ENCODE data around the gene PRKG2. TPM values are rescaled to one million over a fixed set of nuclear protein-coding genes. Genes with fewer than 3 reads are reported as not detected.

The PRKG2 gene
- polyA plus RNA-seq, 2 of the 4 experiments (the other 2 are of a cell fraction) = 0.96 to 5.3 TPM

GRCh38 chr4:81109356-81109755 lies 105.7 kb downstream of the PRKG2 start:
- DNase-seq (ENCODE audit: low read depth in 1 of 2, low spot score in 1 of 2) (no peak), FAIRE-seq (no peak), ATAC-seq (no peak)
- TF ChIP-seq, protein P1, sequence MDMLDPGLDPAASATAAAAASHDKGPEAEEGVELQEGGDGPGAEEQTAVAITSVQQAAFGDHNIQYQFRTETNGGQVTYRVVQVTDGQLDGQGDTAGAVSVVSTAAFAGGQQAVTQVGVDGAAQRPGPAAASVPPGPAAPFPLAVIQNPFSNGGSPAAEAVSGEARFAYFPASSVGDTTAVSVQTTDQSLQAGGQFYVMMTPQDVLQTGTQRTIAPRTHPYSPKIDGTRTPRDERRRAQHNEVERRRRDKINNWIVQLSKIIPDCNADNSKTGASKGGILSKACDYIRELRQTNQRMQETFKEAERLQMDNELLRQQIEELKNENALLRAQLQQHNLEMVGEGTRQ (IDR thresholded peaks at IDR 0.05) = no peak
- TF ChIP-seq, protein P2, sequence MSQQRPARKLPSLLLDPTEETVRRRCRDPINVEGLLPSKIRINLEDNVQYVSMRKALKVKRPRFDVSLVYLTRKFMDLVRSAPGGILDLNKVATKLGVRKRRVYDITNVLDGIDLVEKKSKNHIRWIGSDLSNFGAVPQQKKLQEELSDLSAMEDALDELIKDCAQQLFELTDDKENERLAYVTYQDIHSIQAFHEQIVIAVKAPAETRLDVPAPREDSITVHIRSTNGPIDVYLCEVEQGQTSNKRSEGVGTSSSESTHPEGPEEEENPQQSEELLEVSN (IDR thresholded peaks at IDR 0.05; ENCODE audit: borderline replicate concordance, low read depth) = no peak
- TF ChIP-seq NR3C1 (IDR thresholded peaks at IDR 0.05) = no peak
- TF ChIP-seq SREBF2 (IDR thresholded peaks at IDR 0.05) = no peak
- no peak for TF ChIP-seq HDAC2 (IDR thresholded peaks at IDR 0.05)
- no peak for TF ChIP-seq PBX3 (IDR thresholded peaks at IDR 0.05)
- TF ChIP-seq HOXB5 (CRISPR knock-in tag; IDR thresholded peaks at IDR 0.05) = no peak
- no peak for TF ChIP-seq MAZ (IDR thresholded peaks at IDR 0.05; ENCODE audit: borderline replicate concordance, low read depth, low read length)
- no peak for TF ChIP-seq EHMT2 (IDR thresholded peaks at IDR 0.05; ENCODE audit: low read depth)
- TF ChIP-seq, protein P3, sequence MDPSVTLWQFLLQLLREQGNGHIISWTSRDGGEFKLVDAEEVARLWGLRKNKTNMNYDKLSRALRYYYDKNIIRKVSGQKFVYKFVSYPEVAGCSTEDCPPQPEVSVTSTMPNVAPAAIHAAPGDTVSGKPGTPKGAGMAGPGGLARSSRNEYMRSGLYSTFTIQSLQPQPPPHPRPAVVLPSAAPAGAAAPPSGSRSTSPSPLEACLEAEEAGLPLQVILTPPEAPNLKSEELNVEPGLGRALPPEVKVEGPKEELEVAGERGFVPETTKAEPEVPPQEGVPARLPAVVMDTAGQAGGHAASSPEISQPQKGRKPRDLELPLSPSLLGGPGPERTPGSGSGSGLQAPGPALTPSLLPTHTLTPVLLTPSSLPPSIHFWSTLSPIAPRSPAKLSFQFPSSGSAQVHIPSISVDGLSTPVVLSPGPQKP (IDR thresholded peaks at IDR 0.05; ENCODE audit: low read depth, low read length) = no peak
- no peak for TF ChIP-seq CBX8 (IDR thresholded peaks at IDR 0.05)
- TF ChIP-seq RNF2 (IDR thresholded peaks at IDR 0.05; ENCODE audit: borderline replicate concordance, low read depth) = no peak
- no peak for TF ChIP-seq RAD21 (conservative IDR thresholded peaks at IDR 0.05 in 1 of 2, IDR thresholded peaks at IDR 0.05 in 1 of 2)
- no peak for TF ChIP-seq NFE2L2 (conservative IDR thresholded peaks at IDR 0.05; ENCODE audit: low read length)
- no peak for TF ChIP-seq RARB (CRISPR knock-in tag; IDR thresholded peaks at IDR 0.05)
- Histone ChIP-seq H3K4me1 (no peaks in the 10 kb centered on the region), H3K4me3 (no peak overlapping the region), H3K9me3 (no peaks in the 10 kb centered on the region), H3K4me2 (no peak overlapping the region), H3K27ac (no peak overlapping the region)
- POLR2A ChIA-PET = no interaction called here
- 81% methylated on average over 1 of the region's 1 CpG for WGBS (ENCODE audit: missing lambda C conversion rate)
- CTCF ChIA-PET = no interaction called here

DNA sequence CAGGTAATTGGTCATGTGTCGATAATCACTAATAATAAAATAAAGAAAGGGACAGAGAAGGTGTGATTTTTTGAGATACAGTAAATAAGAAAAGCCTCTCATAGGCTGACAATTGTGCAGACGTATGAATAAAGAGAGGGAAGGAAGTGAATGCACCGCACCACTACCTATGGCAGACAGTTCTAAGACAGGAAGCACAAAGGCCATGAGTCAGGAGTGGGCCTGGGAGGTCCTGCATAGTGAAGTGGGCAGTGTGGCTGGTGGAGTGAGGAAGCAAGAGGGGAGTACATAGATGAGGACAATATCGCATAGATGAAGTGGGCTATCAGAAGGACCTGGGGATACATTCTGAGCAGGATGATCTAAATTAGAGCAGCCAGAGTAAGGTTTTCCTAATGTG lies 108.9 kb downstream of the PRKG2 start:
- no peak for FAIRE-seq
- DNase-seq (ENCODE audit: low read depth in 1 of 2, low spot score in 1 of 2) = no peak
- Histone ChIP-seq H3K4me1 (no peaks in the 10 kb centered on the region), H3K4me3 (no peak overlapping the region), H3K27ac (no peak overlapping the region), H3K4me2 (no peak overlapping the region), H3K9me3 (no peaks in the 10 kb centered on the region)
- no peak for ATAC-seq
- WGBS (ENCODE audit: missing lambda C conversion rate) = 81% methylated on average over 4 of the region's 4 CpGs
- CTCF ChIA-PET = no interaction called here
- TF ChIP-seq POLR2AphosphoS2 (conservative IDR thresholded peaks at IDR 0.05; ENCODE audit: low read length) = no peak
- TF ChIP-seq, protein P2 (IDR thresholded peaks at IDR 0.05; ENCODE audit: borderline replicate concordance, low read depth) = no peak
- no peak for TF ChIP-seq RNF2 (IDR thresholded peaks at IDR 0.05; ENCODE audit: borderline replicate concordance, low read depth)
- TF ChIP-seq NPAS2 (CRISPR knock-in tag; IDR thresholded peaks at IDR 0.05; ENCODE audit: borderline replicate concordance) = no peak
- POLR2A ChIA-PET = no interaction called here

- no peak overlapping the region for H3K4me3 ChIP-seq
- H3K4me2 ChIP-seq = no peak overlapping the region
- DNase-seq (ENCODE audit: low read depth in 1 of 2, low spot score in 1 of 2) = no peak
- no peaks in the 10 kb centered on the region for H3K4me1 ChIP-seq
- no peak for ATAC-seq
- no peaks in the 10 kb centered on the region for H3K9me3 ChIP-seq
- H3K27ac ChIP-seq = no peak overlapping the region
- FAIRE-seq = no peak
- CTCF ChIA-PET = interaction anchor here (1.1 kb wide), 1 partner anchor 249 kb away, joined by 5 read pairs; no protein-coding TSS in a partner anchor
- POLR2A ChIA-PET = interaction anchor here (0.7 kb wide), 1 partner anchor 119 kb away, joined by 3 read pairs; no protein-coding TSS in a partner anchor
- TF ChIP-seq REST (IDR thresholded peaks at IDR 0.05) (no peak), ZSCAN20 (CRISPR knock-in tag; IDR thresholded peaks at IDR 0.05) (no peak), RFX5 (IDR thresholded peaks at IDR 0.05) (no peak), ESRRA (IDR thresholded peaks at IDR 0.05; ENCODE audit: borderline replicate concordance, low read length) (no peak), HEYL (CRISPR knock-in tag; IDR thresholded peaks at IDR 0.05) (no peak), KDM5A (IDR thresholded peaks at IDR 0.05) (no peak), RCOR1 (IDR thresholded peaks at IDR 0.05; ENCODE audit: low read depth, low read length) (no peak)
- TF ChIP-seq, protein P4, sequence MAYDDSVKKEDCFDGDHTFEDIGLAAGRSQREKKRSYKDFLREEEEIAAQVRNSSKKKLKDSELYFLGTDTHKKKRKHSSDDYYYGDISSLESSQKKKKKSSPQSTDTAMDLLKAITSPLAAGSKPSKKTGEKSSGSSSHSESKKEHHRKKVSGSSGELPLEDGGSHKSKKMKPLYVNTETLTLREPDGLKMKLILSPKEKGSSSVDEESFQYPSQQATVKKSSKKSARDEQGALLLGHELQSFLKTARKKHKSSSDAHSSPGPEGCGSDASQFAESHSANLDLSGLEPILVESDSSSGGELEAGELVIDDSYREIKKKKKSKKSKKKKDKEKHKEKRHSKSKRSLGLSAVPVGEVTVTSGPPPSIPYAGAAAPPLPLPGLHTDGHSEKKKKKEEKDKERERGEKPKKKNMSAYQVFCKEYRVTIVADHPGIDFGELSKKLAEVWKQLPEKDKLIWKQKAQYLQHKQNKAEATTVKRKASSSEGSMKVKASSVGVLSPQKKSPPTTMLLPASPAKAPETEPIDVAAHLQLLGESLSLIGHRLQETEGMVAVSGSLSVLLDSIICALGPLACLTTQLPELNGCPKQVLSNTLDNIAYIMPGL (CRISPR knock-in tag; IDR thresholded peaks at IDR 0.05; ENCODE audit: borderline replicate concordance) = no peak
Measured at GRCh38 chr4:81102107-81102506, 112.9 kb downstream of the PRKG2 start.
